HepG2 (cell line): Measurements from ENCODE around the gene USF2. TPM values are rescaled to one million over a fixed set of nuclear protein-coding genes. Genes with fewer than 3 reads are reported as not detected.

Experiments
- AGO1 ChIP-seq: fragments of 200-400 bp; formaldehyde crosslinking; IDR thresholded peaks from 2 replicates; pipeline ENCODE4 v1.6.1; 2017; ENCODE audit warnings: mild to moderate bottlenecking, low read depth, low read length, moderate library complexity; ENCODE audit not compliant: poor library complexity, severe bottlenecking
- ARID2 ChIP-seq: sonication (generic); formaldehyde crosslinking; IDR thresholded peaks from 2 replicates; pipeline ENCODE4 v1.8.1; 2022; ENCODE audit warnings: mild to moderate bottlenecking, missing genetic modification reagents, borderline replicate concordance
- ELF3 ChIP-seq: IDR thresholded peaks from 2 replicates; pipeline ENCODE4 v1.6.1; 2016; ENCODE audit warnings: missing genetic modification reagents, missing compliant biosample characterization
- FOXA1 ChIP-seq, 2 experiments: fragments of 450-650 bp in 1 of 2; sonication (generic) in 1 of 2; formaldehyde crosslinking in 1 of 2; IDR thresholded peaks; 2 replicates each; pipeline versions ENCODE4 v1.4.0 to v1.6.1; 2016 to 2020; ENCODE audit warnings: missing genetic modification reagents in 1 of 2
- FOXC1 ChIP-seq: sonication (generic); formaldehyde crosslinking; IDR thresholded peaks from 2 replicates; pipeline ENCODE4 v1.8.0; 2022; ENCODE audit warnings: mild to moderate bottlenecking, missing genetic modification reagents, borderline replicate concordance
- HES4 ChIP-seq: sonication (generic); formaldehyde crosslinking; IDR thresholded peaks from 2 replicates; pipeline ENCODE4 v1.9.0; 2021; ENCODE audit warnings: mild to moderate bottlenecking, missing genetic modification reagents, borderline replicate concordance
- NAIF1 ChIP-seq: sonication (generic); formaldehyde crosslinking; IDR thresholded peaks from 2 replicates; pipeline ENCODE4 v1.5.0; 2020; ENCODE audit warnings: mild to moderate bottlenecking, missing genetic modification reagents, borderline replicate concordance
- NCOA1 ChIP-seq: sonication (generic); formaldehyde crosslinking; IDR thresholded peaks from 2 replicates; pipeline ENCODE4 v1.9.0; 2021; ENCODE audit warnings: missing genetic modification reagents
- PRDM15 ChIP-seq: sonication (generic); formaldehyde crosslinking; IDR thresholded peaks from 2 replicates; pipeline ENCODE4 v1.4.0; 2020; ENCODE audit warnings: missing genetic modification reagents
- RARA ChIP-seq: IDR thresholded peaks from 2 replicates; pipeline ENCODE4 v1.6.1; 2016; ENCODE audit warnings: missing genetic modification reagents, missing compliant biosample characterization
- SMAD3 ChIP-seq: sonication (generic); formaldehyde crosslinking; IDR thresholded peaks from 2 replicates; pipeline ENCODE4 v1.4.0; 2020; ENCODE audit warnings: missing genetic modification reagents
- SP1 ChIP-seq, 2 experiments: fragments of 450-650 bp in 1 of 2; sonication (generic) in 1 of 2; formaldehyde crosslinking in 1 of 2; IDR thresholded peaks; 2 replicates each; pipeline versions ENCODE4 v1.4.0 to v1.6.1; 2016 to 2020; ENCODE audit warnings: missing genetic modification reagents in 1 of 2
- TBP ChIP-seq: sonication (generic); formaldehyde crosslinking; IDR thresholded peaks from 2 replicates; pipeline ENCODE4 v1.5.0; 2020; ENCODE audit warnings: missing genetic modification reagents
- TBX2 ChIP-seq: sonication (generic); formaldehyde crosslinking; IDR thresholded peaks from 2 replicates; pipeline ENCODE4 v1.5.0; 2020; ENCODE audit warnings: missing genetic modification reagents, mild to moderate bottlenecking, borderline replicate concordance
- ZMYM3 ChIP-seq: sonication (generic); formaldehyde crosslinking; IDR thresholded peaks from 2 replicates; pipeline ENCODE4 v1.5.1; 2020; ENCODE audit warnings: mild to moderate bottlenecking, missing genetic modification reagents
- ZNF441 ChIP-seq: sonication (generic); formaldehyde crosslinking; IDR thresholded peaks from 2 replicates; pipeline ENCODE4 v1.7.0; 2021; ENCODE audit warnings: missing genetic modification reagents, borderline replicate concordance
- ZNF547 ChIP-seq: sonication (generic); formaldehyde crosslinking; IDR thresholded peaks from 2 replicates; pipeline ENCODE4 v1.5.1; 2020; ENCODE audit warnings: mild to moderate bottlenecking, missing genetic modification reagents
- ZNF558 ChIP-seq: sonication (generic); formaldehyde crosslinking; IDR thresholded peaks from 2 replicates; pipeline ENCODE4 v1.9.0; 2022; ENCODE audit warnings: mild to moderate bottlenecking, missing genetic modification reagents, borderline replicate concordance
- ZNF564 ChIP-seq: sonication (generic); formaldehyde crosslinking; IDR thresholded peaks from 2 replicates; pipeline ENCODE4 v1.8.1; 2023; ENCODE audit warnings: mild to moderate bottlenecking, missing genetic modification reagents
- ZNF574 ChIP-seq: sonication (generic); formaldehyde crosslinking; IDR thresholded peaks from 2 replicates; pipeline ENCODE4 v1.4.0; 2020; ENCODE audit warnings: missing genetic modification reagents
- ZNF674 ChIP-seq: sonication (generic); formaldehyde crosslinking; IDR thresholded peaks from 2 replicates; pipeline ENCODE4 v1.5.0; 2020; ENCODE audit warnings: low read depth, mild to moderate bottlenecking, missing genetic modification reagents
- polyA plus RNA-seq, 8 experiments: library from polyadenylated mRNA; depleted of rRNA in 3 of 8; stranded (reverse) in 7 of 8; unstranded in 1 of 8; fragments of >200 nt; fragmentation: Illumina TruSeq in 4 of 8; extraction: Trizol in 4 of 8; gene quantifications; 2 replicates each; pipeline versions ENCODE4 v1.2.1 to v1.2.3, GENCODE V29; 2011 to 2016; ENCODE audit warnings: low read depth in 4 of 8, missing spikeins in 1 of 8, mixed read lengths in 1 of 8; ENCODE audit not compliant: insufficient read depth in 1 of 8
- total RNA-seq, 5 experiments: library from RNA; depleted of rRNA; stranded (reverse); fragments of >200 nt; fragmentation: Illumina TruSeq; extraction: Trizol; gene quantifications; 2 replicates each; pipeline ENCODE4 v1.2.3, GENCODE V29; 2016; ENCODE audit warnings: low read depth in 1 of 5
- TF ChIP-seq, protein P1 (sequence below): sonication (generic); formaldehyde crosslinking; IDR thresholded peaks from 2 replicates; pipeline ENCODE4 v1.5.0; 2020; ENCODE audit warnings: missing genetic modification reagents, mild to moderate bottlenecking, borderline replicate concordance

USF2 gene
- total and polyA plus RNA-seq, 2 of the 13 experiments (the other 11 are each of a cell fraction or from before 2014, with no cell fraction given), result 54.9 to 106 TPM

DNA sequence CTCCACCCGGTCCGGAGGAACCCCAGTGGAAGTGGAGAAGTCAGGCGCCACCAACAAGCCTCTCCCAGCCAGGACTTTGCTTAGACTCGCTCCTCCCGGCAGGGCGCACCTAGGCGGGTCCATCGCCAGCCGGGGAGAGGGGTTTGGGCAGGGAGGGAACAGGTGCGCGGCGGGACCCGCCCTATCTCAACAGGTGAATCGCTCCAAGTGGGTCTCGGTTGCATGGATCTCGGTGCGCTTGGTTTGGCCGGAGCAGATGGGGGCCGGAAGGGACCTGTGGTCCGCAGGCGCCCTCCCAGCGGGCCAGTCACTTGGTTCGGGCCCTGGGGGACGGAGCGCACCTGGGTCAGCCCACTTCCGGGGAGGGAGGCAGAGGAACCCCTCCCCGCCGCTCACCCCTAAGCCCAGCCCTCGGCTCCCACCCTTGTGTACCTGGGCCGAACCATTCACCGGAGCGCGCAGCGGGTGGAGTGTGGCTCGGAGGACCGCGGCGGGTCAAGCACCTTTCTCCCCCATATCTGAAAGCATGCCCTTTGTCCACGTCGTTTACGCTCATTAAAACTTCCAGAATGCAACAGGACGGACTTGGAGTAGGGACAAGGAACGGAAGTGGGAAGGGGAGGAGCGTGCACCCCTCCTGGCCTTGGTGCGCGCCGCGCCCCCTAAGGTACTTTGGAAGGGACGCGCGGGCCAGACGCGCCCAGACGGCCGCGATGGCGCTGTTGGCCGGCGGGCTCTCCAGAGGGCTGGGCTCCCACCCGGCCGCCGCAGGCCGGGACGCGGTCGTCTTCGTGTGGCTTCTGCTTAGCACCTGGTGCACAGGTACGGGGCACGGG lies 20.2 kb upstream of the USF2 start, which contains the start of gene LSR (continued):
- TF ChIP-seq ZNF574 (CRISPR knock-in tag), result peak; percentile 78
- TF ChIP-seq AGO1, result peak; percentile 27
- TF ChIP-seq ZNF547, result 0 out of 2 replicates have a peak, but pooled peaks have one; percentile 88
- TF ChIP-seq SP1 (IDR thresholded peaks at IDR 0.05), result peak; percentile 91
- peak; percentile 99 for TF ChIP-seq SP1 (CRISPR knock-in tag; IDR thresholded peaks at IDR 0.05)
- peak; percentile 81 for TF ChIP-seq FOXA1 (IDR thresholded peaks at IDR 0.05)
- TF ChIP-seq FOXA1 (CRISPR knock-in tag; IDR thresholded peaks at IDR 0.05), result peak; percentile 99
- TF ChIP-seq, protein P1, sequence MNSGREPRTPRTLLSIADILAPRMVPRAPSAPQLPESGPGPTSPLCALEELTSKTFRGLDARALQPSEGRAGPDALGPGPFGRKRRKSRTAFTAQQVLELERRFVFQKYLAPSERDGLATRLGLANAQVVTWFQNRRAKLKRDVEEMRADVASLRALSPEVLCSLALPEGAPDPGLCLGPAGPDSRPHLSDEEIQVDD (CRISPR knock-in tag), result peak; percentile 72; the same call in 1 of the 2 replicates
- TF ChIP-seq NCOA1 (CRISPR knock-in tag), result peak; percentile 86
- TF ChIP-seq ZNF558 (CRISPR knock-in tag), result peak; percentile 87; the same call in 1 of the 2 replicates
- TF ChIP-seq FOXC1, result peak; percentile 82
- 0 out of 2 replicates have a peak, but pooled peaks have one; percentile 45 for TF ChIP-seq ARID2 (CRISPR knock-in tag)
- no peak for TF ChIP-seq ZMYM3
- peak; percentile 39; the same call in 1 of the 2 replicates for TF ChIP-seq RARA (CRISPR knock-in tag)
- TF ChIP-seq SMAD3 (CRISPR knock-in tag), result peak; percentile 80; the same call in 1 of the 2 replicates
- TF ChIP-seq ZNF564 (CRISPR knock-in tag), result 0 out of 2 replicates have a peak, but pooled peaks have one; percentile 51
- peak; percentile 41 for TF ChIP-seq ELF3 (CRISPR knock-in tag)
- 0 out of 2 replicates have a peak, but pooled peaks have one; percentile 4 for TF ChIP-seq ZNF441 (CRISPR knock-in tag)
- TF ChIP-seq HES4 (CRISPR knock-in tag), result peak; percentile 89
- peak; percentile 97 for TF ChIP-seq PRDM15 (CRISPR knock-in tag)
- TF ChIP-seq TBP (CRISPR knock-in tag), result 0 out of 2 replicates have a peak, but pooled peaks have one; percentile 80
- peak; percentile 81; the same call in 1 of the 2 replicates for TF ChIP-seq TBX2 (CRISPR knock-in tag)
- TF ChIP-seq NAIF1 (CRISPR knock-in tag), result peak; percentile 95
- TF ChIP-seq ZNF674 (CRISPR knock-in tag), result peak; percentile 98
